ENCODE results near the gene LPGAT1.

GRCh38 chr1:211791979-211792378 lies 38.6 kb downstream of the LPGAT1 start:
- TF ChIP-seq CTCF (IDR thresholded peaks at IDR 0.05) (no peak), POLR2A (IDR thresholded peaks at IDR 0.05) (no peak)
